Measurements from ENCODE around the gene BCL2L14. TPM values are rescaled to one million over a fixed set of nuclear protein-coding genes. Genes with fewer than 3 reads are reported as not detected.

BCL2L14 gene
- total RNA-seq, 2 donors from 2014 or later: 6.3 to 14.5 TPM

- Histone ChIP-seq H3K36me3 (replicated peaks in 1 of 2; ENCODE audit: insufficient read depth in 1 of 2, low read depth in 2 of 2) (no peaks in the 10 kb centered on the region), H3K4me3 (no peak overlapping the region), H3K4me1 (peaks cover 6% of the 10 kb centered on the region), H3K27me3 (no peaks in the 10 kb centered on the region), H3K9me3 (no peaks in the 10 kb centered on the region), H3K27ac (peak overlapping the region; percentile 60 to 76 (median 68))
- TF ChIP-seq POLR2A (IDR thresholded peaks at IDR 0.05) (no peak), CTCF (IDR thresholded peaks at IDR 0.05) (peak in 6 of 7 experiments; percentile 63 to 94 (median 91))
- peak; percentile 83 to 86 (median 85) for DNase-seq
- WGBS, 2 donors: 0 to 6% methylated on average over 27 of the region's 27 CpGs
- intact Hi-C loops (cut with DNase I): no loop called here
- peak; percentile 85 for ATAC-seq
These were observed 37.6 kb upstream of the BCL2L14 start for GRCh38 chr12:12032851-12033797.

- WGBS, 2 donors: 12 to 20% methylated on average over 5 of the region's 5 CpGs
- DNase-seq (no peak), ATAC-seq (no peak)
- intact Hi-C loops (cut with DNase I): no loop called here
- Histone ChIP-seq H3K27me3 (no peaks in the 10 kb centered on the region), H3K4me3 (no peak overlapping the region), H3K36me3 (replicated peaks in 1 of 2; ENCODE audit: insufficient read depth in 1 of 2, low read depth in 2 of 2) (no peaks in the 10 kb centered on the region), H3K4me1 (peaks cover 6% of the 10 kb centered on the region), H3K27ac (no peak overlapping the region), H3K9me3 (no peaks in the 10 kb centered on the region)
- no peak for TF ChIP-seq CTCF (IDR thresholded peaks at IDR 0.05)
- TF ChIP-seq POLR2A (IDR thresholded peaks at IDR 0.05): no peak
These were observed 36.9 kb upstream of the BCL2L14 start for GRCh38 chr12:12033824-12034223.

GRCh38 chr12:12034344-12034743 lies 36.4 kb upstream of the BCL2L14 start:
- Histone ChIP-seq H3K4me1 (peaks cover 6% of the 10 kb centered on the region), H3K36me3 (replicated peaks in 1 of 2; ENCODE audit: insufficient read depth in 1 of 2, low read depth in 2 of 2) (no peaks in the 10 kb centered on the region), H3K9me3 (no peaks in the 10 kb centered on the region), H3K27me3 (no peaks in the 10 kb centered on the region), H3K4me3 (no peak overlapping the region), H3K27ac (no peak overlapping the region)
- ATAC-seq (no peak), DNase-seq (no peak)
- WGBS, 2 donors: 68 to 75% methylated on average over 3 of the region's 3 CpGs
- intact Hi-C loops (cut with DNase I): no loop called here
- TF ChIP-seq POLR2A (IDR thresholded peaks at IDR 0.05) (no peak), CTCF (IDR thresholded peaks at IDR 0.05) (no peak)

GRCh38 chr12:12035229-12035628 lies 35.5 kb upstream of the BCL2L14 start:
- no peak for ATAC-seq
- intact Hi-C loops (cut with DNase I): no loop called here
- WGBS, 2 donors: 19 to 20% methylated on average over 1 of the region's 1 CpG

More at GRCh38 chr12:12035229-12035628, 35.5 kb upstream of the BCL2L14 start:
- no peak overlapping the region for H3K27ac ChIP-seq
- TF ChIP-seq POLR2A (IDR thresholded peaks at IDR 0.05): no peak
- TF ChIP-seq CTCF (IDR thresholded peaks at IDR 0.05): no peak
- H3K9me3 ChIP-seq: no peaks in the 10 kb centered on the region
- DNase-seq: no peak
- no peaks in the 10 kb centered on the region for H3K36me3 ChIP-seq (replicated peaks in 1 of 2; ENCODE audit: insufficient read depth in 1 of 2, low read depth in 2 of 2)
- peaks cover 6% of the 10 kb centered on the region for H3K4me1 ChIP-seq
- H3K4me3 ChIP-seq: no peak overlapping the region
- H3K27me3 ChIP-seq: no peaks in the 10 kb centered on the region

All from body of pancreas (tissue), 4 donors.